Activated naive CD8-positive, alpha-beta T cell treated with anti-CD3 and anti-CD28 coated beads for 36 hours (primary cell): Measurements from ENCODE around the gene FNTB. TPM values are rescaled to one million over a fixed set of nuclear protein-coding genes. Genes with fewer than 3 reads are reported as not detected.
A peak's percentile ranks its signal among the peaks of the same experiment; 100 is the strongest.

Experiments
- DNase-seq: peaks from one replicate; pipeline ENCODE4 v3.0.0; 2021
- H3K27ac Mint-ChIP-seq: one replicate; pipeline ENCODE4 v1.8.0; 2022; ENCODE audit warnings: mild to moderate bottlenecking, moderate library complexity, mixed read lengths
- H3K27me3 Mint-ChIP-seq: one replicate; pipeline ENCODE4 v1.8.0; 2022; ENCODE audit warnings: mild to moderate bottlenecking, mixed read lengths
- H3K36me3 Mint-ChIP-seq: one replicate; pipeline ENCODE4 v1.8.0; 2021; ENCODE audit warnings: mild to moderate bottlenecking, mixed read lengths
- H3K4me1 Mint-ChIP-seq: one replicate; pipeline ENCODE4 v1.8.0; 2021; ENCODE audit warnings: mixed read lengths
- H3K4me3 Mint-ChIP-seq: one replicate; pipeline ENCODE4 v1.8.0; 2022; ENCODE audit warnings: mild to moderate bottlenecking, moderate library complexity, mixed read lengths
- H3K9me3 Mint-ChIP-seq: one replicate; pipeline ENCODE4 v1.8.0; 2022; ENCODE audit warnings: mixed read lengths
- total RNA-seq, 2 experiments: library from RNA; stranded (reverse); gene quantifications; one replicate each; pipeline ENCODE4 v1.2.3, GENCODE V29; 2021

The FNTB gene
- total RNA-seq, 2 experiments from 2014 or later = 14.0 to 14.3 TPM

DNA sequence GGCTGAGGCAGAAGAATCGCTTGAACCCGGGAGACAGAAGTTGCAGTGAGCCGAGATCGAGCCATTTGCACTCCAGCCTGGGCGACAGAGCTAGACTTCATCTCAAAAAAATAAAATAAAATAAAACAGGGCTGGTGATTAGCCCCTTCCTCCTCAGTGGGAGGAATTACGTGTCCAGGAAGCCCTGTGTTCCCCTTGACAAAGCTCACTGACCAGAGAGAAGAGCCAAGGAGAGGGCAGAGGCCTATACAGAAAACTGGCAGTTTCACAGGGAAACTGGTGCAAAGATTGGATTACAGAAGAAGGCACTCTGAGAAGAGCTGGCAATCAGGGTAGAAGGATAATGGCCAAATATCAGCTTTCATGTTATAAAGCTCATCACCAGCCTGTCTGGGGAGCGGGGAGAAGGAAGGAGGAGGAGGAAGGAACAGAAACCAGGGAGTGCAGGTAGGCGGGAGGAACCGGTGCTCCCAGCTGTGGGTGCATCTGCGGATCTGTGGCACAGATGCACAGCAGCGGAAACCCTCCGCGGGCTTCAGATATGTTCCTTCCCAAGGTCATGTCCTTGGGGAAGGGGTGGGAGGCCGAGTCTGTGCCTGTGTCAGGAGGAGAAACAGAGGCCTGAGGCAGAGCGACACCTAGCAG lies 21.2 kb upstream of the FNTB start:
- no peak for DNase-seq
- Mint-ChIP-seq H3K36me3 (peaks cover 2% of the 10 kb centered on the region), H3K9me3 (no peaks in the 10 kb centered on the region), H3K27ac (no peak overlapping the region), H3K27me3 (no peaks in the 10 kb centered on the region), H3K4me1 (peaks cover 5% of the 10 kb centered on the region), H3K4me3 (no peak overlapping the region)

DNA sequence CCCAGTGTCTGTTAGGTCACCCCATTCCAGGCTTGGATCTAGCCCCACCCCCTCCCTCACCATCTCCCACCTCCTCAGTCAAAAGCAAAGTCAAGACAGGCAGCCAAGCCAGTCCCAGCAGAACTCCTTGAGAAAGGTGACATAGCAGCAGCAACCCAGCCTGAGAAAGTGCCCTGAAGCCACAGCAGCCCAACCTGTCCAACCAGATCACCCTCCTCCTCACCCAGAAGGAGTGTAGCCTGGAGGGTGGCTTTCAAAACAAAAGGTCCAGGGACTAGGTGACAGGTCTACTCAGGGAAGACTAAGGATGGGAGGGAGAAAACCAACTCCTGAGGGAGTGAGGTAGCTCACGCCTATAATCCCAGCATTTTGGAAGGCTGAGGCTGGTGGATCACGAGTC lies 19.7 kb upstream of the FNTB start:
- Mint-ChIP-seq H3K4me3 (no peak overlapping the region), H3K4me1 (peaks cover 10% of the 10 kb centered on the region), H3K9me3 (no peaks in the 10 kb centered on the region), H3K27ac (no peak overlapping the region), H3K27me3 (no peaks in the 10 kb centered on the region), H3K36me3 (peaks cover 2% of the 10 kb centered on the region)
- DNase-seq = no peak

DNA sequence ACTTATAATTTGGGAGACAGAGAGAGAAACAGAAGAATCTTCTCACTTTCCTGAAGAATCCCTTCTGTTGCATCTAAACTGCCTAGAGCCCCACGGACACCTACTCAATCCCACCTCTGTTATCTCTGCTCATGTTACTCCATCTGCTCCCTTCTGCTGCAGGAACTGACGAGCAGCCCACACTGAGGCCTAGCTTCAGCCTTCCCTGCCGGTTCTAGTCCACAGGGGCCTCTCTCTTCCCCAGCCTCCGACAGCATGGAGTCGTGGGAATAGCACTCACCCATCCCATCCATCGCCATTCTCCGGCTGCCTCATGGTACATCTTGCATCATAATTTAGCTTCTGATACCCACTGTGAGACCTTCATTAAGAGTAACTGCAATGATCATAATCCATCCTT lies 18.5 kb upstream of the FNTB start:
- Mint-ChIP-seq H3K27me3 (no peaks in the 10 kb centered on the region), H3K4me1 (peaks cover 10% of the 10 kb centered on the region), H3K27ac (no peak overlapping the region), H3K9me3 (no peaks in the 10 kb centered on the region), H3K36me3 (peaks cover 2% of the 10 kb centered on the region), H3K4me3 (no peak overlapping the region)
- DNase-seq = no peak

DNA sequence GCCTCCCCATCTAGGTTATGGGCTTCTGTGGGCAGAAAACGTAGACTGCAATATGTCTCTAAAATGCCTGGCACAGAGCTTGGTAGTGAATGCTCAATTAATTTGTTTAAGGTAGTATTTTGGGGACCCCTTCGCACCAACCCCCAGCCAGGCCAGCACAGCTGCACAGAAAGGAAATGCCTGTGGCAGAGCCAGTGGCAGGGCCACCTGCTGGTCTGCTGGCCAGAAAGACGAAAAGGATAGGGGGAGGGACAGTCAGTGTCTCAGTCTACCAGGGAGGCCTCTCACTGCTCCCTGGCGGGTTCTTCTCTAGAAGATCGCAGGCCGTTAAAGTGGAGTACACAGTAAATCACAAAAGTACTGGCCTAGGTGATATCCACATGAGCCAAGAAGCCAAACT lies 18.0 kb upstream of the FNTB start:
- H3K27me3 Mint-ChIP-seq = no peaks in the 10 kb centered on the region
- peaks cover 10% of the 10 kb centered on the region for H3K4me1 Mint-ChIP-seq
- DNase-seq = no peak
- H3K36me3 Mint-ChIP-seq = peaks cover 2% of the 10 kb centered on the region
- H3K4me3 Mint-ChIP-seq = no peak overlapping the region
- no peak overlapping the region for H3K27ac Mint-ChIP-seq
- no peaks in the 10 kb centered on the region for H3K9me3 Mint-ChIP-seq

DNA sequence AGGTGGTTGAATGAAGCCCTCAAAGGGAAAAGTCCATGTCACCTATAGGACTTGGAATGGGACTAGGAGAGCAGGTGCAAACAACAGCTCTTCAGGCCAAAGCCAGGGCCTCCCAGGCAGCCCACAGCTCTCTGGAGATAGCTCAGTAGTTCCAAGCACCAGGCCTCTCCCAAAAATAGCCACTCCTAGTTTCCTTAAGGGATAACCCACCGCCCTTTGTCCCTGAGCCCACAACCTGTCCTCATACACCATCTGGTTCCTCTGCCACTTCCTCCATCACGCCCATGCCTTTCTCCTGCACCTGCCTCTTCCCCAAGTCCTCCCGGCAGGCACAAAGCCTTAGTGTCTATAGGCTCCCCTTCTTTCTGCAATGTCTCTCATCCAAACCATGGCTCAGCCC lies 16.7 kb upstream of the FNTB start:
- H3K27ac Mint-ChIP-seq = no peak overlapping the region
- no peaks in the 10 kb centered on the region for H3K9me3 Mint-ChIP-seq
- peaks cover 10% of the 10 kb centered on the region for H3K4me1 Mint-ChIP-seq
- H3K4me3 Mint-ChIP-seq = no peak overlapping the region
- no peaks in the 10 kb centered on the region for H3K27me3 Mint-ChIP-seq
- no peak for DNase-seq
- H3K36me3 Mint-ChIP-seq = no peaks in the 10 kb centered on the region

DNA sequence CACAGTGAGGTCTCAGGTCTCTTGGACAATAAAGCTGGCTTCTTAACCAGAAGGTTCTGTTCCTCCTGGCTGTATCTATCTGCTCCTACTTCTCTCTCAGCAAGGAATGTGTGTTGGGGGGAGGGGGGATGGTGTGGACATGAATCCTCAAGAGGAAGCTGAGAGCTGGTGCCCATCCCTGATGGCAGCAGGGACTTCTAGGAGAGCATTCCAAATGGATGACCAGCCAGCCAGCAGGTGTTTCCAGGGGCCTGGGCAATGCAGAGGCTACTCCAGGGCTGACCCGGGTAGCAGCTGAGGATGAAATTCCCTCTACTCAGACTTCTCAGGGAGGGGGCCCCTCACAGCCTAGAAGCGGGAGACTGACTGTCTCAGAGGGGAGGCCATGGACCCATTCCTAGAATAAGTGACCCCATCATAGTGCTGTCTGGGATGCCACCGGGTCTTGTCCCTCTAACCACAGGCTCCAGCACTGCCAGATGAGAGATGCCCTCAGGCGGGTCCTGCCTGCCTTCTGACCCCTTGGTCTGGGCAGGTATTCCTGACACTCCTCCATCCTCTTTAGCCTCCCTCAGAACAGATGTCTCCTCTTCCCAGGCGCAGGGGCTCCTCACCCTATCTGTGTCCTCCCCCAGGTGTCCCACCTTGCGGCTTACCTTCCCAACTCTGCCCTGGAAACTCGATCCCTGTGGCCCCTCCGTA lies 15.8 kb upstream of the FNTB start:
- DNase-seq = no peak
- Mint-ChIP-seq H3K9me3 (no peaks in the 10 kb centered on the region), H3K36me3 (no peaks in the 10 kb centered on the region), H3K27ac (no peak overlapping the region), H3K4me1 (peaks cover 10% of the 10 kb centered on the region), H3K4me3 (peak overlapping the region; percentile 69), H3K27me3 (no peaks in the 10 kb centered on the region)

DNA sequence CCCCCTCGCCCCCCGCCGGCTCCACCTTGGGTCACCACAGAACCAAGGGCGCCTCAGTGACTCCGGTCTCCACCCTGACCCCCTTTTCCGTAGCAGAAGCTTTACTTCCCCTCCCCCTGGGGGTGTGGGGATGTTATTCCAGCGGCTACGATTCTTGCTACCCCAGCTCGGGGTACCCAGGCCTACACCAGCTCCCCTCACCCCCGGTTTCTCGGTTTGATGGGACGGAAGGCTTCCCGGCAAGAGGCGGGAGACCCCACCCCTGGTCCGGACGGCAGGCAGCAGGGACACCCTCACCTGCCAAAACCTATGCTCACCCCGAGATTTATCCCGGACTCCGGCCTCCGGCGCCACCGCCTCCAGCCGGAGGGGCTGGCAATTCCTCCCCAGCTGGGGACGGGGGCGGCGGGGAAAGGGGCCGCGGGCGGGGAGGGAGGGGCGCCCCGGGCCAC lies 15.2 kb upstream of the FNTB start:
- DNase-seq = no peak
- peak overlapping the region; percentile 69 for H3K4me3 Mint-ChIP-seq
- no peaks in the 10 kb centered on the region for H3K36me3 Mint-ChIP-seq
- H3K4me1 Mint-ChIP-seq = peaks cover 10% of the 10 kb centered on the region
- no peaks in the 10 kb centered on the region for H3K9me3 Mint-ChIP-seq
- H3K27ac Mint-ChIP-seq = no peak overlapping the region
- H3K27me3 Mint-ChIP-seq = no peaks in the 10 kb centered on the region

DNA sequence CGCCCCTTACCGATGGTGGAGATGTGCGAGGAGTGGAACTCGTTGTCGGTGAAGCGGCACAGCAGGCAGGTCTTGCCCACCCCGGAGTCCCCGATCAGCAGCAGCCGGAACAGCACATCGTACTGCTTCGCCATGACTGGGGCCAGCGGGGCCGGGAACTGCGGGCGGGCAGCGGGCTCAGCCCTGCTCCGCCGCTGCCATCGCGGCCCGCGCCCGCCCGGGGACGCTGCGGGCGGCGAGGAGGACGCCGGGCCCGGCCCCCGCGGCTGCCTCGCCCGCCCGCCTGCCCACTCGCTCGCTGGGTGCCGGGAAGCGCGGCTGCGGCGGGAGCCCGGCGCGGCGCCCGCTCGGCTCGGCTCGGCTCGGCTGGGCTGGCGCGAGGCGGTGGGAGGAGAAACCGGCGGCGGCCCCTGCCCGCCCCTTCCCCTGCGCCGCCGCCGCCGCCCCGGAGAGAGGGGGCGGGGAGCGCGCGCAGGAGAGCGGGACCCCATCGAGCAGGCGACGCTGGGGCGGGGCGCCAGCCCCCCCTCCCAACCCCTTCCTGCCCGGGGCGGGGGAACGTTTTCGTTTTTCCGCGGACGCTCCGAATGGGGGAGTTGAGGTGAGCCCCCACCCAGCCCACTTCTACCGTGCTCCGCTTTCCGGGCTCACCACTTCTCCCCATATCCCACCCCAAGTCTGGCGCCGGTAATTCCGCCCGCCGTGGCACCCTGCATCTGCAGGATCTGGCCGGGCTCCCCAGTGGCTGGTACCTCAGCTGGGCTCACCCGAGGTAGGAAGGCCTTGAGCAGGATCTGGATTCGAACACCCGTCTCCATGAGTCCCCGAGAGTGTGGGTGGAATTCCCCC lies 14.5 kb upstream of the FNTB start, which contains the start of gene RAB15:
Gene RAB15, minus strand, starts transcription at position 394 of the 849 bp plus-strand sequence. Its CDS starts 260 bp downstream, at position 134.
- DNase-seq = peak; percentile 61
- no peaks in the 10 kb centered on the region for H3K9me3 Mint-ChIP-seq
- no peaks in the 10 kb centered on the region for H3K27me3 Mint-ChIP-seq
- H3K36me3 Mint-ChIP-seq = no peaks in the 10 kb centered on the region
- H3K4me3 Mint-ChIP-seq = peak within 1 kb of the TSS; percentile 82
- H3K4me1 Mint-ChIP-seq = peaks cover 10% of the 10 kb centered on the region
- peak within 1 kb of the TSS; percentile 68 for H3K27ac Mint-ChIP-seq

DNA sequence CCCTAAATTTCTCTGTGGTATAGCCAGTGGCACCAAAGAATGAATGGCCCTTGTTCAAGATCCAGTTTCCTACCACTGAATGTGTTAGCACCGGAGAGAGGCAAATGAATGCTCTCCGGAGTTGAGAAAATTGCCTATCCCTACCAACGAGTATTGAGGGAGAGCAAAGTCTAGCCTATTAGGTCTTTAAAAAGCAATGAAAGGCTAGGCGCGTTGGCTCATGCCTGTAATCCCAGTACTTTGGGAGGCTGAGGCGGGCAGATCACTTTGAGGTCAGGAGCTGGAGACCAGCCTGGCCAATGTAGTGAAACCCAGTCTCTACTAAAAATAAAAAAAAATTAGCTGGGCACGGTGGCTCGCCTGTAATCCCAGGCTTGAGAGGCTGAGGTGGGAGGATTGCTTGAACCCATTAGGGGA lies 13.7 kb upstream of the FNTB start:
- Mint-ChIP-seq H3K27me3 (no peaks in the 10 kb centered on the region), H3K9me3 (no peaks in the 10 kb centered on the region), H3K4me1 (peaks cover 5% of the 10 kb centered on the region), H3K36me3 (no peaks in the 10 kb centered on the region), H3K4me3 (peak overlapping the region; percentile 82), H3K27ac (no peak overlapping the region)
- DNase-seq = no peak

DNA sequence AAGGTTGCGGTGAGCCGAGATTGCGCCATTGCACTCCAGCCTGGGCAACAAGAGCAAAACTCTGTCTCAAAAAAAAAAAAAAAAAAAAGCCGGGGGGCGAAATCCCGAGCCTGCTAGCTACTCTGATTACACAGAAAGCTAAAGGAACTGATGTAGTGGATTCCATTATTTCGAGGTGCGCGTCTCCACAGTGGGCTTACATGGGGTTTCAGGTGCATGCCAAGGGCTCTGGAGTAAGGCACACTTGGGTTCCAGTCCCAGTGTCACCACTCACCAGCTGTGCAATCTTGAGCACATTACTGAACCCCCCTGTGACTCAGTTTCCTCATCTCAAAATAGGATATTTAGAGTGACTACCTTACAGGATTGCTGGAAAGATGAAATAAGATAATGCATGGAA lies 12.9 kb upstream of the FNTB start:
- no peaks in the 10 kb centered on the region for H3K36me3 Mint-ChIP-seq
- H3K27ac Mint-ChIP-seq = no peak overlapping the region
- no peaks in the 10 kb centered on the region for H3K27me3 Mint-ChIP-seq
- no peaks in the 10 kb centered on the region for H3K9me3 Mint-ChIP-seq
- no peak for DNase-seq
- no peak overlapping the region for H3K4me3 Mint-ChIP-seq
- peaks cover 5% of the 10 kb centered on the region for H3K4me1 Mint-ChIP-seq

DNA sequence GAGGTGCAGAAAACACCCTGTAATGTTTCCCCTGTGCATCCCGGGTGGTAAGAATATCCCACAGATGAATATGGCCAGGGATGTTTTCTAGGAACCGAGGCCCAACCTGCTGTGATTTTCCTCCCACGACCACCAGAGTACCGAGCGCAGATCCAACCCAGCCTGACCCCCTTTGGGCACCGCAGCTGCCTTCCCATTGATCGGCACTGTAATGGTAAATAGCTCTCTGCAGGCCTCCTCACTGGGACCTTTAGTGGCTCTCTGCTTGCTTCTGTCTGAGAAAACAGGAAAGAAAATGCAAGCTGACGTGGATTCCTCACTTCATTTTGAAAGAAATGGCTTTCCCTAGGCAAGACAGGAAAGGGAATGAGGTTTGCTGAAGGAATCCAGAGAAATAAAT lies 12.1 kb upstream of the FNTB start:
- Mint-ChIP-seq H3K4me1 (peaks cover 5% of the 10 kb centered on the region), H3K27ac (no peak overlapping the region), H3K4me3 (no peak overlapping the region), H3K27me3 (no peaks in the 10 kb centered on the region), H3K36me3 (no peaks in the 10 kb centered on the region), H3K9me3 (no peaks in the 10 kb centered on the region)
- DNase-seq = no peak

DNA sequence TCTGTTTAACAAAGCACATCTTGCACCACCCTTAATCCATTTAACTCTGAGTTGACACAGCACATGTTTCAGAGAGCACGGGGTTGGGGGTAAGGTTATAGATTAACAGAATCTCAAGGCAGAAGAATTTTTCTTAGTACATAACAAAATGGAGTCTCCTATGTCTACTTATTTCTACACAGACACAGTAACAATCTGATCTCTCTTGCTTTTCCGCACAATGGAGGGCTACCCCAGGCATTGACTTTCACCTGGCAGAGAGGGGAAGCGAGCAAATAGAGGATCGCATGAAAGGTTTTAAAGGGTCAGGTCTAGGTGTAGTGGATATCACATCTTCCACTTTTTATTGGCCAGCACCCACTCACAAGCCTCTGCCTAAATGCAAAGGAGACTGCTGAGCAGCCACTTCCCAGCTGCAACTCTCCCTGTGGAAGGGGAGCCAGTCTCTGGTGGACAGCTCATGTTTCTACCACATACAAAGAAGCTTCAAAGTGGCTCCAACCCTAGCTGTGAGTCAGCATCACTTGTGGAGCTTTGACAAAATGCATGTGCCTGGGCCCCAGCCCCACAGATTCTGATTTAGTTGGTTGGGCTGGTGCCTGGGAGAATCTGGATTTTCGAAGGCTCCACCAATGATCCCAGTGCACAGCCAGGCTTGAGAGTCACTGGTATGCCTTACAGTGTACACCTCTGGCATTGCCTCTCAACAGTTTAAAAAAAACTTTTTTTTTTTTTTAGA lies 7.2 kb upstream of the FNTB start:
- no peaks in the 10 kb centered on the region for H3K36me3 Mint-ChIP-seq
- no peak overlapping the region for H3K27ac Mint-ChIP-seq
- DNase-seq = no peak
- peaks cover 5% of the 10 kb centered on the region for H3K4me1 Mint-ChIP-seq
- no peaks in the 10 kb centered on the region for H3K9me3 Mint-ChIP-seq
- H3K4me3 Mint-ChIP-seq = no peak overlapping the region
- no peaks in the 10 kb centered on the region for H3K27me3 Mint-ChIP-seq

DNA sequence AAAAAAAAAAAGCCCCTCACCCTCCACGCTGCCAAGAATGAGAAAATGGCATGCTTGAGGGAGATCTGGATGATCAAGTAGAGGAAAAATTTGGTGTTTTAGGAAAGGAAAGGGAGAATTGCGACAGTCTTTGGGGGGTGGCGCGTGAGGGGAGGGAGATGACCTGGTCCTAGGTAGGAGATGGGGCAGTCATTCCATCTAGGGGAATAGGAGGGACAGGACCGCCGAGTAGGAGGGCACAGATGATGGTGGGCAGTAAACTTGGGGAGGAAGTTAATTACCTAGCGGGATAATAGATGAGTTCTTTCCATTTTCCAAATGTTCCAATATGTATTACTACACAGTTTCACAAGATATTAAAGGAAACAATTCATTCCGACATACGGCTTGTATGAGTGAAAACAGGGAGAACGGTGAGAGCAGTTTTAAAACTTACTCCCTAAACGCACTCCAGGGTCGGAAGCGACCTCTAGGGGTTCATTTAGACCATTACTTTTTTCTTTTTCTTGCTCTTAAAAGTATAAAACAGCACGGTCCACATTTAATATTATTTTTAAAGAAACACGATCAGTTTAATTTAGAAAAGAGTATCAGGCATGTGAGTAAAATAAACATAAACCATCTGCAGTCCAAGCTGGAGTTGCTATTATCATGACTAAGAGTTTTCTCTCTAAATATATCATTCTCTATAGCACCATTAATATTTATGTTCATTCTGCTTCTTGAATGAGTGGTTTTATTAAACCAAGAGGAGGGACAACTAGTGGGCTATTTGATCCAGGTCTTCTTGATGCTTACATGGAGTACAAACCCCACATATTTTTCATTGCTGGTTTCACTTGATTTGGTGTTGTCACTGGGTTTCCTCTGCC lies 3.0 kb upstream of the FNTB start:
- H3K4me3 Mint-ChIP-seq = peak overlapping the region; percentile 61
- peaks cover 16% of the 10 kb centered on the region for H3K4me1 Mint-ChIP-seq
- H3K27me3 Mint-ChIP-seq = no peaks in the 10 kb centered on the region
- H3K27ac Mint-ChIP-seq = no peak overlapping the region
- H3K36me3 Mint-ChIP-seq = peaks cover 4% of the 10 kb centered on the region
- no peaks in the 10 kb centered on the region for H3K9me3 Mint-ChIP-seq
- DNase-seq = no peak

DNA sequence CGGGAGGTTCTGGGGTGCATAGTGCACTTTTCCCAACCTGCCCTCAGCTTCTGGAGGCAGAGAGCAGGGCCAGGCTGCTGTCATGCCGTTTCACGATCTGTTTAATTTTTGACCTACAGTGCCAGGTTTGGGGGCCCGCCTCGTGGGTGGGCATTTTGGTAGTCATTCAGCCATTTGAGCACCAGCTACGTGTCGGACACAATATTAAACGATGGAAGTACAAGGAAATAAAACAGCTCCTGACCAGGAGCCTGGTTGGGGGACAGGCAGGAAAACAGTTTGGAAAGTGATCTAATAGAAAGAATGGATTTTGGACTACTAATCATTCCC lies 708 bp downstream of the FNTB start:
- H3K36me3 Mint-ChIP-seq = peaks cover 21% of the 10 kb centered on the region
- H3K27me3 Mint-ChIP-seq = no peaks in the 10 kb centered on the region
- no peak for DNase-seq
- peak overlapping the region; percentile 90 for H3K4me3 Mint-ChIP-seq
- H3K4me1 Mint-ChIP-seq = peaks cover 36% of the 10 kb centered on the region
- peak overlapping the region; percentile 95 for H3K27ac Mint-ChIP-seq
- no peaks in the 10 kb centered on the region for H3K9me3 Mint-ChIP-seq
